Central memory CD8-positive, alpha-beta T cell (primary cell): Measurements from ENCODE around the gene SERPINE2.
"Not testable (repeated sequence)": the region's sequence is repeated elsewhere in the genome, so short reads cannot be mapped to it uniquely, and the experiment has no call there.

Experiments
- ATAC-seq: fragments of 150-1000 bp; cut with Tn5 transposase; replicated peaks from 2 replicates; pipeline ENCODE4 v1.10.0; 2022; ENCODE audit warnings: mild to moderate bottlenecking, moderate FRiP score, moderate number of reproducible peaks; ENCODE audit not compliant: poor library complexity, severe bottlenecking; ENCODE audit errors: extremely low read depth
- DNase-seq, 2 donors: peaks; one replicate each; pipeline ENCODE4 v3.0.0; 2021; ENCODE audit warnings: low spot score in 2 of 2
- H3K27ac Mint-ChIP-seq: one replicate; pipeline ENCODE4 v1.8.0; 2022; ENCODE audit warnings: low read depth, mild to moderate bottlenecking, moderate library complexity, mixed read lengths
- H3K27me3 Mint-ChIP-seq: one replicate; pipeline ENCODE4 v1.8.0; 2022; ENCODE audit warnings: mixed read lengths
- H3K36me3 Mint-ChIP-seq: one replicate; pipeline ENCODE4 v1.8.0; 2022; ENCODE audit warnings: mild to moderate bottlenecking, moderate library complexity, mixed read lengths; ENCODE audit not compliant: insufficient read depth
- H3K4me1 Mint-ChIP-seq: one replicate; pipeline ENCODE4 v1.8.0; 2022; ENCODE audit warnings: mixed read lengths
- H3K4me3 Mint-ChIP-seq: one replicate; pipeline ENCODE4 v1.8.0; 2022; ENCODE audit warnings: mild to moderate bottlenecking, moderate library complexity, mixed read lengths
- H3K9me3 Mint-ChIP-seq: one replicate; pipeline ENCODE4 v1.8.0; 2022; ENCODE audit warnings: mixed read lengths

The SERPINE2 gene

DNA sequence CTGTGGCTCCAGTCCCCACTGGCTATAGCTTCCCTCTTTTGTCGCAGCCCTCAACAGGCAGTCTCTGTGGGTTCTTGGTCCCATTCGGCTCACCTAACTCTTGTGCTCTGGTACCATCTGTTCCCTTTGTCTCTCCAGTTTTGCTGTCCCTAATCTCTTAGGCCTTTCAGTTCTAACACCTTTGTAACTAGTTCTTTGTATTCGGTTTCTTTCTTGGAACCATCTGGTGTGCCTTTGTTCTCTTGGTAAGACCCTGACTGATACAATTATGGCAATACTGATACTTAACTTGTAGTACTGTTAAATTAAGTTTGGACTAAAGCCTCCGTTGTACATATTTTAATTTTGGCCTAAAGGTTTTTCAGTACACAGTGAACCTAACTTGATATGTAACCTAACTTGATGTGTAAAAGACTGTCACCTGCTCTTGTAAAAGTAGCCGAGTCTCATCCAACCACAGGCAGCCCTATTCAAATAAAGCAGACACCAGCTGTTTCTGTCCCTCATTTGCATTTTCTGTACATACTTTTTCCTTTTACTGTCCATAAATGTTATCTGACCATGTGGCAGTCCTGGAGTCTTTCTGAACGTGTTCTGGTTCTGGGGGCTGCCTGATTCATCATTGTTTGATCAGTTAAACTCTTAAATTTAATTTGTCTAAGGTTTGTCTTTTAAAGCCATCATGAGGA lies 86.7 kb downstream of the SERPINE2 start:
- no peak overlapping the region for H3K27ac Mint-ChIP-seq
- H3K4me1 Mint-ChIP-seq = peaks cover 17% of the 10 kb centered on the region
- H3K4me3 Mint-ChIP-seq = no peak overlapping the region
- DNase-seq (no peak), ATAC-seq (no peak)
- H3K9me3 Mint-ChIP-seq = no peaks in the 10 kb centered on the region
- H3K36me3 Mint-ChIP-seq = peaks cover 9% of the 10 kb centered on the region
- no peaks in the 10 kb centered on the region for H3K27me3 Mint-ChIP-seq

DNA sequence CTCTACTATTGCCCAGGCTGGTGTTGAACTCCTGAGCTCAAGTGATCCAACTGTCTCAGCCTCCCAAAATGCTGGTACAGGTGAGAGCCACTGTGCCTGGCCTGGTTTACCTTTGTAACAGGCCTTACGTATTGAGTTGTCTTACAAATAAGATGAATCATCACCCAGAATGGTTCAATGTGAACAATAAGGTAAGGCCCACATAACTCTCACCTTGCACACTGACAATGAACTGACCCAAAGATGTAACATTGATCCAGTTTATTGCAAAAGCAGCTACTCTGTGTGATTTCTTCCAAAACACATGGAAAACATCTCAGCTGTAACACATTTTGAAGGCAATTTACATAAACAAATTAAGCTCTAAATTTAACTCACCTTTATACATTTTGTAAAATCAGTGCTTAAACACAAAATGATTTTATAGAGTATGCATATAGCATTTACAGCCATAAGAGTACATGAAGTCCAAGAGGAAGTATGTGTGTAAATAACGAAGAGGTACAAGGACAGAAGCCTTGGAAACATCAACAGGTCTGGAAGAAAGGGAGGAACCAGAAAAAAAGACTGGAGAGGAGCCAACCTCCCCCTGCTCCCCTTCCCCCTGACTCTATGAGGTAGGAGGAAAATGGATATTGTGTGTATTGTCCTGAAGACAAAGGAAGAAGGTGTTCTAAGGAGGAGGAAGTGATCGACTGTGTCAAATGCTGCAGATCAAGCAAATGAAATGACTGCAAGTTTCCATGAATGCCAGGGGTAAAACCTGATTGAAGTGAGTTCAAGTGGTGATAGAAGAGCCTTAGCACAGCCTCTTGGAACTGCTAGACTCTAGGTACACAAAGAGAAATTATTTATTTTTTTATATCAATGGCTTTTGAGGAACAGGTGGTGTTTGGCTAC lies 88.4 kb downstream of the SERPINE2 start:
- H3K9me3 Mint-ChIP-seq = no peaks in the 10 kb centered on the region
- DNase-seq = no peak
- no peak overlapping the region for H3K27ac Mint-ChIP-seq
- peaks cover 19% of the 10 kb centered on the region for H3K4me1 Mint-ChIP-seq
- H3K36me3 Mint-ChIP-seq = peaks cover 4% of the 10 kb centered on the region
- no peak for ATAC-seq
- no peaks in the 10 kb centered on the region for H3K27me3 Mint-ChIP-seq
- H3K4me3 Mint-ChIP-seq = no peak overlapping the region

- no peak for DNase-seq
- no peak for ATAC-seq
- Mint-ChIP-seq H3K27ac (no peak overlapping the region), H3K36me3 (peaks cover 5% of the 10 kb centered on the region), H3K4me1 (peaks cover 29% of the 10 kb centered on the region), H3K9me3 (no peaks in the 10 kb centered on the region), H3K27me3 (no peaks in the 10 kb centered on the region), H3K4me3 (no peak overlapping the region)
Observed at GRCh38 chr2:223949241-223949840, 89.7 kb downstream of the SERPINE2 start.

- no peak overlapping the region for H3K4me3 Mint-ChIP-seq
- no peak for DNase-seq
Observed at GRCh38 chr2:223947711-223948205, 91.3 kb downstream of the SERPINE2 start.

GRCh38 chr2:223945755-223946154 lies 93.3 kb downstream of the SERPINE2 start:
- Mint-ChIP-seq H3K27ac (peak overlapping the region; percentile 89), H3K9me3 (no peaks in the 10 kb centered on the region), H3K4me1 (peaks cover 52% of the 10 kb centered on the region), H3K4me3 (peak overlapping the region; percentile 90), H3K36me3 (peaks cover 13% of the 10 kb centered on the region), H3K27me3 (no peaks in the 10 kb centered on the region)
- DNase-seq (no peak), ATAC-seq (no peak)

More at GRCh38 chr2:223947711-223948205, 91.3 kb downstream of the SERPINE2 start:
- H3K27me3 Mint-ChIP-seq = no peaks in the 10 kb centered on the region
- no peaks in the 10 kb centered on the region for H3K9me3 Mint-ChIP-seq
- H3K4me1 Mint-ChIP-seq = peaks cover 44% of the 10 kb centered on the region
- H3K36me3 Mint-ChIP-seq = peaks cover 7% of the 10 kb centered on the region
- no peak overlapping the region for H3K27ac Mint-ChIP-seq
- ATAC-seq = no peak

DNA sequence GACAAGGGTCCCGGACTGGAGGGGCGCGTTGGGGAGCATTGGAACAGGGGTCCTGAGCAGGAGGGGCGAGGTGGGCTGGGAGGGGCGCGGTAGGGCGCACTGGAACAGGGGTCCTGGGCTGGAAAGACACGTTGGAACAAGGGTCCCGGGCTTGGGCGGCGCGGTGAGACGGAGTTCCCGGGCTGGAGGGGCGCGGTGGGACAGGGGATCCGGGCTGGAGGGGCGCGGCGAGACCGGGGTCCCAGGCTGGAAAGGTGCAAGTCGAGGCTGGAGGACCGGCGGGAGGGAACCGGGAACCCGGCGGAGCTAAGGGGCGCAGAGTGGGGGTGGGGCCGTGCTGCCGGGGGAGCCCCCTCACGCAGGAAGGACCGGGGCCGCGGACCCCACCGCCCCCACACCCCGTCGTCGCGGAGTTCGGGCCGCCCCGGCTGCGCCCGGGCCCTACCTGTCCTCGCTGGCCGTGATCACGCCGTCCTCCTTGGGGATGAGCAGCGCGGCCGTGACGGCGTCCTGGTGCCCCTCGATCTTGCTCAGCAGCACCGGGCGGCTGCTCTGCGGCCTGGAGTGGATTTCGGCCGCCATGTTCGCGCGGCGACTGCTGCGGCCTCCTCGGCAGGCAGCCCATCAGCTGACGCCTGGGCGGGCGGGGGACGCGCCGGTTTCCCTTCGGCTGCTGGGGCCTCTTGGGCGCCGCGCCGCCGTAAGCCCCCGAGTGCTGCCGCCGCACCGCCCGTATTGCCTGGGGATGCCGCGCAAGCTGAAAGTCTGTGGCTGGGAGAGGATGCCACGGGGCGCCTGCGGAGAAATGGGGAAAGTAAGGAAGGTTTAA lies 94.2 kb downstream of the SERPINE2 start, which contains the start of gene WDFY1:
Gene WDFY1 (minus strand): TSS at position 633 of the 829 bp plus-strand sequence. CDS start 51 bp downstream, at position 582.
- DNase-seq (peak; percentile 68 to 69), ATAC-seq (peak; percentile 77)
- H3K36me3 Mint-ChIP-seq = peaks cover 13% of the 10 kb centered on the region
- peak within 1 kb of the TSS; percentile 89 for H3K27ac Mint-ChIP-seq
- no peaks in the 10 kb centered on the region for H3K27me3 Mint-ChIP-seq
- peak within 1 kb of the TSS; percentile 90 for H3K4me3 Mint-ChIP-seq
- no peaks in the 10 kb centered on the region for H3K9me3 Mint-ChIP-seq
- H3K4me1 Mint-ChIP-seq = peaks cover 50% of the 10 kb centered on the region

DNA sequence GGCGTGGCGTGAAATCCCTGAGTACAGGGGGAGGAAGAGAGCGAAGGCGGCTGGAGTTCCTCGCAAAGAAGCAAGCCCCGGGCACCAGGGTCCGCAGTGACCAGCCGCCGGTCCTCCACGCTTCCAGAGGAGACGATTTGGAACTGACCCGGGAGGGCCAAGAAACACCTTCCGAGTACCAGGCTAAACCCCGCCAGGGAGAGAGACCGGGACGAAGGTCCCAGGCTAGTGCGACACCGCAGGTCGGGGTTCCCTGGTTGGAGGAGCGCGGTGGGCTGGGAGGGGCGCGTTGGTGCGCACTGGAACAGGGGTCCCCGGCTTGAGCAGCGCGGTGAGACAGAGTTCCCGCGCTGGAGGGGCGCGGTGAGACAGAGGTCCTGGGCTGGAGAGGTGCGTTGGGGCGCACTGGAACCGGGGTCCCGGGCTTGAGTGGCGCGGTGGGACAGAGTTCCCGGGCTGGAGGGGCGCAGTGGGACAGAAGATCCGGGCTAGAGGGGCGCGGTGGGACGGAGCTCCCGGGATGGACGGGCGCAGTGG lies 94.9 kb downstream of the SERPINE2 start:
- DNase-seq (no peak), ATAC-seq (no peak)
- Mint-ChIP-seq H3K36me3 (peaks cover 11% of the 10 kb centered on the region), H3K27ac (peak overlapping the region; percentile 89), H3K4me3 (peak overlapping the region; percentile 90), H3K27me3 (no peaks in the 10 kb centered on the region), H3K4me1 (peaks cover 57% of the 10 kb centered on the region), H3K9me3 (no peaks in the 10 kb centered on the region)

DNA sequence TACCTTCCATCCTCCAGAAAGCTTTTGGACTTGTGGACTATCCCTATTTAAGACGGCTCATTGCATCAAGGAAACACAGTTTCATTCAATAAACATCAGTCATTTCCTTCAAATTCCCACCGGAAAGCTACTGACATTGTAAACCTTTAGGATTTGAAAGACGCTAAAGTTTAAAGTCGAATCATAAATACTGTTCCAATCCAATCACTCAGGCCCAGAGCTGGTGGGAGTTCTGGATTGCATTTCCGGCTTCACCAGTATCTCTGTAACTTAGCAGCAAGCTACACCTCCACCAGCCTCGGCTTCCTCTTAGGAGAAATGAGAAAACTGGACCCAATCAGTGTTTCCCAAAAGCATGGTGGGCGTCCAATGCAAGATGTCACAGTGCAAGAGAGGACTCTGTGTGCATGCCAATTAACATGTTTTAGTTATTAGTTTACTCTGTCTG lies 95.5 kb downstream of the SERPINE2 start:
- peak overlapping the region; percentile 89 for H3K27ac Mint-ChIP-seq

GRCh38 chr2:223943135-223943534 lies 96.0 kb downstream of the SERPINE2 start:
- H3K36me3 Mint-ChIP-seq = peaks cover 11% of the 10 kb centered on the region
- no peaks in the 10 kb centered on the region for H3K27me3 Mint-ChIP-seq
- DNase-seq (no peak), ATAC-seq (no peak)
- no peak overlapping the region for H3K27ac Mint-ChIP-seq
- H3K9me3 Mint-ChIP-seq = no peaks in the 10 kb centered on the region
- peak overlapping the region; percentile 90 for H3K4me3 Mint-ChIP-seq
- peaks cover 59% of the 10 kb centered on the region for H3K4me1 Mint-ChIP-seq

More for the DNA sequence above, 95.5 kb downstream of the SERPINE2 start:
- H3K4me1 Mint-ChIP-seq = peaks cover 59% of the 10 kb centered on the region
- H3K9me3 Mint-ChIP-seq = no peaks in the 10 kb centered on the region
- peak overlapping the region; percentile 90 for H3K4me3 Mint-ChIP-seq
- DNase-seq (no peak), ATAC-seq (no peak)
- peaks cover 11% of the 10 kb centered on the region for H3K36me3 Mint-ChIP-seq
- H3K27me3 Mint-ChIP-seq = no peaks in the 10 kb centered on the region

GRCh38 chr2:223941579-223942277 lies 97.4 kb downstream of the SERPINE2 start:
- Mint-ChIP-seq H3K4me1 (peaks cover 61% of the 10 kb centered on the region), H3K4me3 (peak overlapping the region; percentile 61), H3K9me3 (no peaks in the 10 kb centered on the region), H3K27ac (peak overlapping the region; percentile 64), H3K27me3 (no peaks in the 10 kb centered on the region), H3K36me3 (peaks cover 11% of the 10 kb centered on the region)
- ATAC-seq = peak; percentile 84
- peak in 1 of 2 donors; percentile 62 for DNase-seq

GRCh38 chr2:223939438-223939837 lies 99.6 kb downstream of the SERPINE2 start:
- H3K9me3 Mint-ChIP-seq, ATAC-seq, H3K27ac Mint-ChIP-seq, H3K27me3 Mint-ChIP-seq, DNase-seq, H3K4me3 Mint-ChIP-seq: not testable (repeated sequence)
- H3K4me1 Mint-ChIP-seq = peaks cover 63% of the 10 kb centered on the region
- H3K36me3 Mint-ChIP-seq = peaks cover 13% of the 10 kb centered on the region
